Tibial nerve (tissue), 4 donors: ENCODE data around the gene GINS1.

Source experiments
- CTCF ChIP-seq, 5 experiments: fragments of 200-600 bp in 3 of 5; fragments of 450-650 bp in 2 of 5; sonication (generic) in 3 of 5; IDR thresholded peaks; one replicate each; pipeline ENCODE4 v1.5.1; 2016 to 2019; ENCODE audit warnings: antibody characterized with exemption in 5 of 5, mild to moderate bottlenecking in 3 of 5, moderate library complexity in 2 of 5
- EP300 ChIP-seq, 2 donors: sonication (generic); formaldehyde crosslinking; IDR thresholded peaks; one replicate each; pipeline ENCODE4 v1.6.1; 2017; ENCODE audit warnings: antibody characterized with exemption in 2 of 2, mild to moderate bottlenecking in 1 of 2
- POLR2A ChIP-seq, 2 donors: fragments of 450-650 bp; IDR thresholded peaks; one replicate each; pipeline ENCODE4 v1.6.1; 2017; ENCODE audit warnings: antibody characterized with exemption in 2 of 2, mild to moderate bottlenecking in 2 of 2, moderate library complexity in 2 of 2

GRCh38 chr20:25477014-25477882, 69.8 kb downstream of the GINS1 start:
- TF ChIP-seq POLR2A (IDR thresholded peaks at IDR 0.05) (no peak), CTCF (IDR thresholded peaks at IDR 0.05) (no peak), EP300 (IDR thresholded peaks at IDR 0.05) (no peak)
